Hematopoietic multipotent progenitor cell treated with erythropoietin and hydrocortisone succinate and interleukin-3 and kit ligand, for 4 days (in vitro differentiated cells): Measurements from ENCODE around the gene PDK2.

Experiments used
- DNase-seq: peaks from one replicate; pipeline ENCODE4 v3.0.0-alpha.2; 2015

The PDK2 gene

DNA sequence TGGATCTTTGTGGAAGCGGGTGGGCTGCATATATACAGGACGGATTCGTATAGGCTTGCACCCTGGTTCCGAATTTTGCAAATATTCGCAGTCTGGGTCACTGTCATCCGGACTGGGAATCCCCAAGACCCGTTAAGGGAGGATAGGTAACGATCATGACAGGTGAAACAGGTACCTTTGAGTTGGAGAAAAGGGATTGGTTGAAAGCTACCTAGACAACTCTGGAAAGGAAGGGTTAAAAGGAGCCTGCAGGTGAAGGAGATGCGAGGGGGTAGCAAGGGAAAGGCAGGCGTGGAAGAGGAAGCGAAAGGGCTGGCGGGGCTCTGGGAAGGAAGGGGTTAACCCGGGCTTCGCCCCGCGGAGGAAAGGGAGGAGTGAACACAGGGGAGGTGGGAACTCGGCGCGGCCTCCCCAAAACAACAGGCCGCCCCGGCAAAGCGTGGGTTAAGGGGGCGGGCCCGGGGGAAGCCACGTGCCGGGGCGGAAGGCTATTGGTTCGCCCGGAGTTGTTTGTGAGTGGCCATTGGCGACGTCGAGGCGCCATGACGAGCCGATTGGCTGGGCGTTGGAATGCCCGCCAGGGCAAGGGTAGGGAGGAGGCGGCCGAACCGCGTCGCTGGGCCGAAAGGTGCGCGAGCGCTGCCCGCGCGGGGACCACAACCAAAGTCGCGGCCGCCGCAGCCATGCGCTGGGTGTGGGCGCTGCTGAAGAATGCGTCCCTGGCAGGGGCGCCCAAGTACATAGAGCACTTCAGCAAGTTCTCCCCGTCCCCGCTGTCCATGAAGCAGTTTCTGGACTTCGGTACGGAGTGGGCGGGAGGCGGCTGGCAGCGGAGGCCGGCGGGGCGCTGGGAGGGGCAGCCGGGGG lies at the start of gene PDK2:
Gene PDK2 (plus strand): TSS at position 599 of the 867 bp plus-strand sequence. CDS start 85 bp downstream, at position 684.
- DNase-seq, result peak; percentile 97

GRCh38 chr17:50046179-50046578 lies 49.0 kb upstream of the PDK2 start:
- DNase-seq, result no peak

- DNase-seq, result no peak
Observed at GRCh38 chr17:50046667-50047066, 48.5 kb upstream of the PDK2 start.

DNA sequence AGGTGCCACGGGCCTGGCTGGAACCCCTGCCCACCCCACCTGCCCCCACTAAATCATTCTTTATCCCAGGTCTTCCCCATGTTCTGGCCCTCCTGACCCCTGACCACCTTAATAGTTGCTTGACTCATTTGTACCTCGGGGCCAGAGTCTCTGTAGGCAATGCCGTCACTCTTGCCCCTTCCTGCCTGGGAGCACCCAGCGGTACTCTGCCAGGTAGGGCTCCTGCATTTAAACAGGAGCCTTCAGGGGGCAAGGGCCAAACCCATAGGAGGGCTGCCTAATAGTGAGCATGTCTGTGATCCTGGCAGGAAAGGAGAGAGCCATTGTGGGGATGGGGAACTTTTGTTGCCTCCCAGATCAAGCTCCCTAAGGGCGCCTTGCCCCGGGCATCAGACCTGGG lies 48.1 kb upstream of the PDK2 start:
- no peak for DNase-seq

DNA sequence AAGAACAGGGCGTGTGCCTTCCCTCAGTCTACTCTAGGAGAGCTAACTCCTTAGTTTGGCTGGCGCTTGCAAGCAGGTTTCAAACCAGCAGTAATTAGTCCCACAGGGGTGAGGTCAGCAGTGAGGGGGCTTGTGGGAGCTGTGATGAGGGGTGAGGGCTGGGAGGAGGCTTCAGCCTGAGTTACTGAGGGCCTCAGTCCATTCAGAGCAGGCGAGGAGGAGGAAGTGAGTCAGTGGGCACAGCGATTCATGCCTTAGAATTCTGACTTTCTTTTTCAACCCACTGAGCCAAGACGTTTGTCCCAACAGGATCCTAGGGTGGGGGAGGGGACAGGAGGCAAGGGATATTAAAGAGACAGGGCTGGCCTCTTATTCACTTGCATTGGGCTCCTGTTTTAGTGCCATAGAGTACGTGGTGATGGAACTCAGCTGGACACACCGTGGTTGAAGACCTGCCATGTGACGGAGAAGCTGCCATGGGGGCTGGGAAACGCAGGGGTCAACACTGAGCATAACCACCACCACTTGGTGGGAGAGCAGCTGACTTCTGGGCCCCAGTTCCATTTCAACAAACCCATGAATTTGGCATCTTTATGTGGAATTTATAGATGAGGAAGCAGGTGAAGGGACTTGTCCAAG lies 47.5 kb upstream of the PDK2 start:
- no peak for DNase-seq

GRCh38 chr17:50048146-50048720 lies 46.9 kb upstream of the PDK2 start:
- no peak for DNase-seq

- no peak for DNase-seq
Observed at GRCh38 chr17:50048988-50049387, 46.2 kb upstream of the PDK2 start.

DNA sequence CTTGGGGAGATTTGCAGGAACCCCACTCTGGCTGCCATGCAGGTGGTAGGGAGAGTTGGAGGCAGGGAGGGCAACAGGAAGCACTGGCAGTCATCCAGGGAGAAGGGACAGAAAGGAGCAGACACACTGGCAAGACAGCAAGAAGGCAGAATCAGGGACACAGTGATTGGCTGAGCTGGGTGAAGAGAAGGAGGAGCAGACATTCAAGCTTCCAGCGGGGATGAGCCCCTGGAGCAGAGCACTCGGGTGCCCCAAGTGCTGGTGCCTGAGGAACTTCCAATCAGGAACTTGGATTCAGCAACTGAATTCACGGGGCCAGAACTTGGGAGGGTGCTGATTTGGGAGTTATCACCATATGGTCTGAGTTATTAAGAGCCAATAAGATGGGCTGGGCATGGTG lies 45.5 kb upstream of the PDK2 start:
- DNase-seq, result no peak

GRCh38 chr17:50050431-50051032 lies 44.6 kb upstream of the PDK2 start:
- no peak for DNase-seq

DNA sequence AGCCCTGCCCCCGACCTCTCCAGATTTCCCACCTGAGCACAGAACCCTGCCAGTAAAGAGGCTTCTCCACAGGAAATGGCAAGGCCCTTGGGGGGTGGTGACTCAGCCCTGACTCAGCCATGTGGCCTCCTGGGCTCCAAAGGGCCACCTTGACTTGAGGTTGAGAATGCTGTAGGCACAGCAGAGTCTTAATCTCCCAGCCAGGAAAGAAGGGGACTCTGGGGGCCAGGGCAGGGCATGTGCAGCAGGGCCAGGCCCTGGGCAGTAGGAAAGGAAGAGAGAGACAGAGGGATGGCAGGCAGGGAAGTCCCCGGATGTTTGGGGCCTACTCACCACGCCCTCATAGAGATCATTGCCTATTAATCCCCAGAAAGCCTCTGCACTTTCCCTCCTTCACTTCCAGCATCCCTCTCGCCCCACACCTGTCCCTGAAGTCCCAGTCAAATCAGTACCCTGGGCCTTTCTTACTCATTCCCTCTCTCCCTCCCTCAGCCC lies 44.0 kb upstream of the PDK2 start:
- peak; percentile 36 for DNase-seq

- DNase-seq, result no peak
Observed at GRCh38 chr17:50051606-50052005, 43.5 kb upstream of the PDK2 start.

GRCh38 chr17:50052241-50052796 lies 42.8 kb upstream of the PDK2 start:
- DNase-seq, result no peak

DNA sequence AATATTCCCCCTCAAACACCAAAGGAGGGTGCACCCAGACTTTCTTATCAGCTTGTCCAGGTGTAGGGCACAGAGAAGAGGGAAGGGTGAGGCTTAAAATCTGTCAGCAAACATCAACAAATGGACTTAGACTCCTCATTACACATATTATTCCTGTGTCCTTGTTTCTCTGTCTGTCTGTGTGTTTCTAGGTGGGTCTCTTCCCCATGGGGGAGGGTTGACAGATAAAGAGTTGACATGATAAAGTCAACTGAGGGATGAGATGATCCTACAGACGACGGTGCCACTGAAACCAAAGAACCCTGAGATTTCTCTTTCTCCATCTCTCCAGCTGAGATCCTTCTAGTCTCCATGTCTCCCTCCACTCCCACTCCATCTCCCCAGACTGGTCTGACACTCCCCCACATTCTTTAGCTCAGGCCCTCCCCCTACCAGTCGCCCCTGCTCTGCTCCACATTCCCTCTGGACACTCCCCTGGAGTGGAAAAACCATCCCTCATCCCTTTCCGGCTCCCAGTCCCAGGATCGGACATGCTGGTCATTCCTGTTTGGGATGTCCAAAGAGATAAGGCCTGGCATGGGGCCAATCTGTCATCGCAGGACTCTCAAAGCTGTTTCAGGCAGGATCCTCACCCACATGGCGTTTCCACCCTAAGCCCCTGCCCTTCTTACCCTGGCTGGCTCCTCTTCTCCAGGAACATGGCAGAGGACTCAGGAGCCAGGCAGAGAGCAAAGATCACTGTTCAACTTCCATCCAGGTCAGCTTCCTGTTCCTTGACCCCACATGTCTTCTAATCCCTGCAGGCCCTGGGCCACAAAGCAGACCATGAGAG lies 42.1 kb upstream of the PDK2 start:
- DNase-seq, result no peak

DNA sequence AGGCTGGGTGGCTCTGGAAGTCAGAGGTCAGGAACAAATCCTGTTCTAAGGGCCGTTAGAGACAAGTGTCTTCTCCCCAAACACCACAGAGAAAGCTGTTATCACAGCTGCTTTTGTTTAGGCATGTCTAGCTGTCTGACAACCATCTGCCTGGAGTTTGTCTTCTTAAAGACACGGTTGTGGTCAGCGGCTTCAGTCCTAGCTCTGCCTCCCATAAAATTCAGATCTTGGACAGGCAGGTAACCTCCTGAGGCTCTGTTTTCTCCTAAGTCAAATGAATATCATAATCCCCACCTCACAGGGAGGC lies 41.5 kb upstream of the PDK2 start:
- DNase-seq, result no peak

DNA sequence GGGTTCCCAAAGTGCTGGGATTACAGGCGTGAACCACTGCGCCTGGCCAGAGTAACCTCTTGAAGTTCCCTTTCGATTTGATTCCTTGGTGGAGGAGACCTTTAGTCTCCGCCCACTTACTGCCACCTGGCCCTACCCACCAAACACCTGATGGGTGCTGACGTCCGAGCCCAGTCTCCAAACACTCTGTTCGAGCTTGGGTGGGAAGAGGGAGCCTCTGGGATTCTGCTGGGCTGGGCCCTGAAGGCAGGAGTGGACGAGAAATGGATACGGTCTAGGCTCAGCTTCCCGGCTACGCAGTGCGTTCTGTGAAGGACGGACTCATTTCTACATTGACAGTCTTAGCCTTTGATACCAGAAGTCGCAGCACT lies 40.1 kb upstream of the PDK2 start:
- no peak for DNase-seq

- no peak for DNase-seq
Observed at GRCh38 chr17:50055426-50056216, 39.5 kb upstream of the PDK2 start, which contains the start of gene ITGA3. Gene ITGA3 (plus strand): TSS chr17:50056110. CDS start chr17:50056440, 330 bp downstream.

DNA sequence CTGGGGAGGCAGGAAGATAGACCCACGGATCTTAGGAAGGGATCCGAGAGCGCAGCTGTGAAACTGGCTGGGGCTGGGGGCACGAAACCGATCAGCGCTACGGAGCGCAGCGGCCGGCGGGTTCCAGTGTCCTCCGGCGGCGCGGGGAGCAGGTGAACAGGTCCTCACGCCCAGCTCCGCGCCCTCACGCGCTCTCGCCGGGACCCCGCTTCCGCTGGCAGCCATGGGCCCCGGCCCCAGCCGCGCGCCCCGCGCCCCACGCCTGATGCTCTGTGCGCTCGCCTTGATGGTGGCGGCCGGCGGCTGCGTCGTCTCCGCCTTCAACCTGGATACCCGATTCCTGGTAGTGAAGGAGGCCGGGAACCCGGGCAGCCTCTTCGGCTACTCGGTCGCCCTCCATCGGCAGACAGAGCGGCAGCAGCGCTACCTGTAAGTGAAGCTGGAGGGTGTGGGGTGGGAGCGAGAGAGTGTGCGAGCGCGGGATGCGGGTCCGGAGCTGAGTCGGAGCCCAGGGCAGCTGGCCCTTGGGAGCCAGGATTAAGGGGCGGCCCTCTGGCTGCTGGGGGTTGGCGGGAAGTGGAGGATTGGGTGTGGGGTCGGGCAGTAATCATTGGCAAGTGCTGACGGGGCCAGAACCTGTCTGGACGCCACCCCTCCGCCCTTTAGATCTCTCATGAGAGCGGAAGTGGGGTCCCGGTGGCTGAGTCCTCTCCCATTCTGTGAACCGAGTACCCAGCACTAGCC lies 38.8 kb upstream of the PDK2 start:
- DNase-seq, result peak; percentile 46

DNA sequence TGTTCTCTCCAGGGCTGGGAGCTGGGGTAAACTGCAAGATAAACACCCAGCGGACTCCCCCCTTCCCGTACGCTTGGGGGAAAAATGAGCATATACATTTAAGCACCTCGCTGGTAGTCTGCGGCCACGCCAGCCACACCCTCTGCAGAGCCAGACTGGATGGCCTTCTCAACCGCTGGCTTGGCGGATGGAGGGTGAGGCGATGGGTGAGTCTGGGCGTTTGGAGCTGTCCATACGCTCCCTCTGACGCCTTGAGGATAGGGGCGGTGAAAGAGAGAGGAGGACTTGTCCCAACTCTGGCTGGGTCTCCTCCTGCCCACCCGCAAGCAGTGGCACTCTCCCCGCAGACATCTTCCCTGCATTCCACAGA lies 38.2 kb upstream of the PDK2 start:
- DNase-seq, result no peak

DNA sequence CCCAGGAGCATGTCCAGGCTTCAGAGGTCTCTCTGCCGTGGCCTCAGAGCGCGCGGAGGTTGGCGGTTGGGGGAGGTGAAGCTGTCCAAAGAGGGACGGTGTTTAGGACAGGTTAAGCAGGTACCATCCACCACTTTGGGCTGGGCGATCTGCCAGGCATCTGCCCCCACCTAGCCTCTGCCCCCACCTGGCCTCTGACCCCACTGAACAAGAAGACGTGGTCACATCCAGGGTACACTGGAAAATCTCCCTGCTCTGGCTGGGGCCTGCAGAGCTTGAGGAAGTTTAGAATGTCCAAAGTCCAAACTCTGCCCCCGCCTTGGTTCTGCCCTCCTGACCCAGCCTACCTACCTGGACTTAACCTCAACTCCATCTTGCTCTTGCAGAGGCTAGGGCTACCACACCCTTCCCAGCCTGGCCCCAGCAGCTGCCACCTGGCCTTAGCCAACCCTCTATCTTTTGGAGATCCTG lies 37.6 kb upstream of the PDK2 start:
- DNase-seq, result no peak

DNA sequence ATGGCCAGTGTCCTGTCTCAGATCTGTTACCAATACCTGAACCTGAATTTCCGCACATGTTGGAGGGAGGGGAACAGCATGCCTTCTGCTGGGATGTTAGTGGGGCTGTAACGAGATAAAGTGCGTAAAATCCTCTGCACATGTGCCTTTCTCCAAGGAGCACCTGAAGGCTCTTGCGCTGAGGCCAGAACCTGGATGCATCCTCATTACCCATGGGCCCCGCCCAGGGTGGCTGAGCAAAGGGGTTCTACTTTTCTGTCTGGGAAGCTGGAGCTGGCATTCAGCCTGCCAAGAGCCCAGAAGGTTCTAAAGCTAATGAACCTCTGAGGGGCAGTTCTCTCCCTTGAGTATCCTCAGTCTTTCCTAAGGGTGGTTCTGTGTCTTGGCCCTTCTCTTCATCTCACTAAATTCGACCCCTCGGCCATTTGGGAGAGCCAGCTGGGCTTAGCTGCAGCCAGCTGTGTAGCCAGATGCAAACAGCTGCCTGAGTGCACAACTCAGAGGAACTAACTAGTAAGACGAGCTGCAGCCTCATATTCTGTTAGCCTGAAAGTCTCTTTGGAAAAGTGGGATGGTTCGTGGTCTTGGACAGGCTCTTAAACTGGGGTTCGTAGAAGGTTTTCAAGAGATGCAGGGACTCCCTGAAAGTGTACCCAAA lies 36.7 kb upstream of the PDK2 start:
- no peak for DNase-seq
